Measurements from ENCODE around the gene RUNDC1.

The RUNDC1 gene

DNA sequence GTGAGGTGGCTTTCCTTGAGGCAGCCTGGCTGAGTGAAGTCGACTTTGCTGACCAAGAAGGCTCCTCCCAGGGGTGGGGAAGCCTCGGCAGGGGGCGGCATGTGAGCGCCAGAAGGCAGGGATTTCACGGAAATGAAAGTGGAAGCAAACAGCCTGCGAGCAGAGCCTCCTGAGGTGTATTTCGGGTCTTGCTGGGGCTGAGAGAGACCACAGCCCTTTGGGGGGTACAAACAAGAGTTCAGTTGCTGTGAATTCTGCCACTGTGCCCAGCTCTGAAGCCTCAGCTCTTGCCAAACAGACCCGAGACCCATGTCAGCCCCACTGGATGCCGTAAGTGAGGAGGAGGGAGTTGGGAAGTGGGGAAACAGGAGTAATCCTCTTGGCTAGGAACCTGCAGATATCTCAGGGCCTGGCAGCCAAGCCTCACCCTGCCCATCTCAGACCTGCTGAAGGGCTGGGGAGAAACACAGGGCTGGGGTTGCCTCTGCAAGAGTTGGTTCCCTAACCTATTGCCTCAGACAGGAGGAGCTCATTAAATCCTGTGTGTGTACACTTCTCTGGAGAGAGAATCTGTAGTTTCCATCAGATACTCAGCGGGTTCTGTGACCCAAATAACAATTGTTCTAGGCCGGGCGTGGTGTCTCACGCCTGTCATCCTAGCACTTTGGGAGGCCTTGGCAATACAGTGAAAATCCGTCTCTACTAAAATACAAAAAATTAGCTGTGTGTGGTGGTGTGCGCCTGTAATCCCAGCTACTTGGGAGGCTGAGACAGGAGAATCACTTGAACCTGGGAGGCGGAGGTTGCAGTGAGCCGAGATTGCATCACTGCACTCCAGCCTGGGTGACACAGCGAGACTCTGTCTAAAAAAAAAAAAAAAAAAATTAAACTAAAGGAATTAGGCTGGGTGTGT lies 26.5 kb downstream of the RUNDC1 start, which contains the start of gene IFI35:
Gene IFI35, plus strand, starts transcription at position 146 of the 913 bp plus-strand sequence. Its CDS starts 164 bp downstream, at position 310.
- Mint-ChIP-seq H3K27ac (peak within 1 kb of the TSS; percentile 98), H3K27me3 (no peaks in the 10 kb centered on the region), H3K4me3 (peak within 1 kb of the TSS; percentile 95), H3K36me3 (ENCODE audit: low read depth) (peaks cover 29% of the 10 kb centered on the region), H3K4me1 (ENCODE audit: low read depth) (peaks cover 49% of the 10 kb centered on the region), H3K9me3 (no peaks in the 10 kb centered on the region)

DNA sequence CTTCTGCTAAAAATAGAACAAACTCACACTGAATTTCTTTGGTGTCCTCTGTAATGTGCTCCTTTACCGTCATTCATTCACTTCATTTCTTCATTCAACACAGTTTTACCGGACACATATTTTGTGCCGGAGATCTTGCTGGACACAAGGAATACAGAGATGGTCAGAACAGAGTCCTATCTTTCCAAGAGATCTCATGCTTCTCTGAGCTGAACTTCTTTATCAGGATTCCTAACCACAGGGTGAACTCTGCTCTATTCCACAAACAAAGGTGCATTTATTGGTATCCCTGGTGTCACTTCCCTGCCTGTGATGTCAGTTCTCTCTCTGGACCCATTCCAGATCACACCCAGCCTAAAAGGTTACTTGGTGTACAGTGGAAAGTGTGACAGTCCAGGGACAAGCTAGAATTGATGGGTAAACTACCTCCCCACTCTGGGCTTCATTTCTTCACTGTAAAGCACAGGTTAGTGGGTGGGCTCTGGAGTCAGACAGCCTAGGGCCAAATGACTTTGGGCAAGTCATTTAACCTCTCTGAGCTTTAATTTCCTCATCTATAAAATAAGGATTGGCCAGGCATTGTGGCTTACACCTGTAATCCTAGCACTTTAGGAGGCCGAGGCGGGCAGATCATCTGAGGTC lies 30.4 kb downstream of the RUNDC1 start:
- H3K36me3 Mint-ChIP-seq (ENCODE audit: low read depth): peaks cover 16% of the 10 kb centered on the region
- no peaks in the 10 kb centered on the region for H3K27me3 Mint-ChIP-seq
- H3K9me3 Mint-ChIP-seq: no peaks in the 10 kb centered on the region
- no peak overlapping the region for H3K4me3 Mint-ChIP-seq
- H3K4me1 Mint-ChIP-seq (ENCODE audit: low read depth): peaks cover 24% of the 10 kb centered on the region
- H3K27ac Mint-ChIP-seq: no peak overlapping the region

DNA sequence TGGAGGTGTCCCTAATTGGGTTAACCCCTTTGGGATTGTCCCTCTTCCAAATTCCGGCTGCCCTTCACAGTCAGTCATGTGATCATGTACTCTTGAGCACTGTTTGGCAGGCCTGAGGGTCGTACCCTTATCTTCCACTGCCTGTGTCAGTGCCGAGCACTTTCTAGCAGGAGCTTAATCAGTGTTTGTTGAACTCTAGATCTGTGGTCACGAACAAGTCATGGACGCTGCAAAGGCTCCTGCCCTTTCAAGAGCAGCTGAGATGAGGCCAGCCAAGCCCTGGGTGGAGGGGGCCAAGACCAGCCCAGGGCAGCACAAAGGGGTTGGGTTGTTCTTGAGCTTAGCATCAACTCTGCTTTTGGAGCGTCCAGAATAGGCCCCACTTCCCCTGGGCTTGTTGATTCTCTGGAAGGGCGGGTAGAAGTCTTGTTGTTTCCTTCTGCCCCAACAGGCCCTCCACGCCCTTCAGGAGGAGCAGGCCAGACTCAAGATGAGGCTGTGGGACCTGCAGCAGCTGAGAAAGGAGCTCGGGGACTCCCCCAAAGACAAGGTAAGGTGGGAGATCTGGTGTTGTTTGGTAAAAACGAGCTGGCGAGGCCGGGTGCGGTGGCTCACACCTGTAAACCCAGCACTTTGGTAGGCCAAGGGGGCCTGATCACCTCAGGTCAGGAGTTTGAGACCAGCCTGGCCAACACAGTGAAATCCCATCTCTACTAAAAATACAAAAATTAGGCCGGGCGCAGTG lies 31.5 kb downstream of the RUNDC1 start:
- H3K9me3 Mint-ChIP-seq: no peaks in the 10 kb centered on the region
- H3K27ac Mint-ChIP-seq: no peak overlapping the region
- no peaks in the 10 kb centered on the region for H3K27me3 Mint-ChIP-seq
- no peak overlapping the region for H3K4me3 Mint-ChIP-seq
- peaks cover 15% of the 10 kb centered on the region for H3K4me1 Mint-ChIP-seq (ENCODE audit: low read depth)
- peaks cover 16% of the 10 kb centered on the region for H3K36me3 Mint-ChIP-seq (ENCODE audit: low read depth)

DNA sequence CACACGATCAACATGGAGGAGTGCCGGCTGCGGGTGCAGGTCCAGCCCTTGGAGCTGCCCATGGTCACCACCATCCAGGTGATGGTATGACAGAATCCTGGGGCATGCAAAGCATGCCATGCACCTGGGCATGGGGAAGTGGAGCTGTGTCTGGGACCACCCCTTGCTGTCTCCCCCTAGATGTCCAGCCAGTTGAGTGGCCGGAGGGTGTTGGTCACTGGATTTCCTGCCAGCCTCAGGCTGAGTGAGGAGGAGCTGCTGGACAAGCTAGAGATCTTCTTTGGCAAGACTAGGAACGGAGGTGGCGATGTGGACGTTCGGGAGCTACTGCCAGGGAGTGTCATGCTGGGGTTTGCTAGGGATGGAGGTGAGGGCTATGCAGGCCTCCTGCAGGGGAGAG lies 32.9 kb downstream of the RUNDC1 start:
- Mint-ChIP-seq H3K27me3 (no peaks in the 10 kb centered on the region), H3K4me1 (ENCODE audit: low read depth) (peaks cover 15% of the 10 kb centered on the region), H3K9me3 (no peaks in the 10 kb centered on the region), H3K4me3 (no peak overlapping the region), H3K27ac (no peak overlapping the region), H3K36me3 (ENCODE audit: low read depth) (peaks cover 16% of the 10 kb centered on the region)

DNA sequence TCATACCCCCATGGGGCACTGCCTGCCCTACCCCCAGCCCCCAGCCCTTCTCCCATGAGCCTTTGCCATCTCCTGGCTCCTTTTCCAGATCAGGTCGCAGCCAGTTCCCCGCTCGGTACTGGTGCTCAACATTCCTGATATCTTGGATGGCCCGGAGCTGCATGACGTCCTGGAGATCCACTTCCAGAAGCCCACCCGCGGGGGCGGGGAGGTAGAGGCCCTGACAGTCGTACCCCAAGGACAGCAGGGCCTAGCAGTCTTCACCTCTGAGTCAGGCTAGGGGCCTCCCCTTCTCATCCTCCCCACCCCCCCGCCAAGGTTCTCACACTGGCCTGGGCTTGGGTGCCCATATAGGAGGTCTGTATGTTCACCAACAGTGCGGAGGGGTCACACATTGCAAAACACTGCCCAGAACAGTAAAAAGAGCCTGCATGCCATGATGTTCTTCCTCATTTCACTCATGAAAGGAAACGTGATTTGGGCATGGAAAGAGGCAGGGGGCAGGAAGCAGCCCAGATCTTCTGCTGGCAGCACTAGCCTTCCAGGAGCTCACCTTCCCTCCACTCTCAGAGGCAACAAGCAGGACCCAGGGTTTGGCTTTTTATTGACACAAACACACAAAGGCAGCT lies 33.8 kb downstream of the RUNDC1 start:
- peaks cover 17% of the 10 kb centered on the region for H3K4me1 Mint-ChIP-seq (ENCODE audit: low read depth)
- no peaks in the 10 kb centered on the region for H3K27me3 Mint-ChIP-seq
- no peak overlapping the region for H3K27ac Mint-ChIP-seq
- no peak overlapping the region for H3K4me3 Mint-ChIP-seq
- H3K9me3 Mint-ChIP-seq: no peaks in the 10 kb centered on the region
- H3K36me3 Mint-ChIP-seq (ENCODE audit: low read depth): peaks cover 16% of the 10 kb centered on the region

DNA sequence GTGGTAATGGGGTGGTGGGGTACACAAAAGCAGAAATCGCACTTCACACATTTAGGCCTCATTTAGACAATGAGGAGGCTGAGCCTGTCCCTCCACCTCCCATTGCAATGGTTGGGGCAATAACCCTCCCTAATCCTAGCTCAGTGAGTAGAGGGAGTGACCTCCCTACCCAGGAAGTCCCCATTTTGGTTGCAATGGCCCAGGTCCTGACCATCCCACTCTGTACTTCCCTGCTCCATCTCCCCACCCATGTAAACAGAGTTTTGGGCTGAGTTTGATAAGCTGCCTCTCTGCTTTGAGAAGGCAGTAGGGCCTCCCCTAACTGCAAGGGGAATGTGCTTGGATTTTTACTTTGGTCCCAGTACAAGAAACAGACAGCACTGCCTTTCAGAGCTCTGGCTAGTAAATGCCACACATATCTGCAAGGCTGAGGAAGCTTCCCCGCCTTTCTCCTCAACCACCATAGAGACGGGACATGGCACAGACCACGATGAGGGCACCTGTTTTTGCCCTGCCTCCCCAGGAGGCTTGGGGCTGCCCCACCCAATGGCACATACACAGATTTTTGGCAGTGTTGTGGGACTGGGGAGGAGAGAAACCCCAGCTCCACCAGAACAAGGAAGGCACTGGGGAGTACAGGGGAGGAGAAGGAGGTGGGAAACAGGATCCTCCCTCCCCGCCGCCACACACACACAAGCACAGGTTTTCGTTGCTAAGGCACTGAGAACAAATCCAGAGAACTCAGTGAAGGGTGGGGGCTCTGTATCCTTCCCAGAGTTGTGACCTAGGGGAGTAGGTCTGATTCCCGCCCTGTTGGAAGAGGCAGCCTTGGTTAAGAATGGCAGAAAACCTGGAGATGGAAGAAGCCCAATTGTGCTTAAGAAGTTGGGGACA lies 34.5 kb downstream of the RUNDC1 start:
- peaks cover 24% of the 10 kb centered on the region for H3K4me1 Mint-ChIP-seq (ENCODE audit: low read depth)
- peaks cover 16% of the 10 kb centered on the region for H3K36me3 Mint-ChIP-seq (ENCODE audit: low read depth)
- H3K27me3 Mint-ChIP-seq: no peaks in the 10 kb centered on the region
- no peaks in the 10 kb centered on the region for H3K9me3 Mint-ChIP-seq
- peak overlapping the region; percentile 40 for H3K27ac Mint-ChIP-seq
- H3K4me3 Mint-ChIP-seq: no peak overlapping the region

DNA sequence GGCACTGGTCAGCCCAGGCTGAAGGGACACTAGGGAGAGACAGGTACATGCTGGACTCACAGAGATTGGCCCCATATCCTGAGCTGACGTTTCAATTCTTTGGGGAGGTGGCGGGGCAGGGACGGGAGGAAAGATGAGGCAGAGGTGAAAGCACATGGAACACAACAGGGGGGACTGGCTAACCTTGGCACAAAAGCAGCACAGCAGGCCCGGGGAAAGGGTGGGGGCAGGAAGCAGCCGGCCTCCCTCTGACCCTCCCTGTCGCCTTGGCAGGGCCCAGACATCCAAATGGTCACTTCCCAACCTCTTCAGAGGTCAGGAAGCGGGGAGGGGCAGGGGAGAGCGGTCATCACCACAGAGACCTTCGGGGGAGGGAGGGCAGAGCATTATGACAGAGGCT lies 35.2 kb downstream of the RUNDC1 start:
- peaks cover 25% of the 10 kb centered on the region for H3K4me1 Mint-ChIP-seq (ENCODE audit: low read depth)
- no peaks in the 10 kb centered on the region for H3K9me3 Mint-ChIP-seq
- H3K36me3 Mint-ChIP-seq (ENCODE audit: low read depth): peaks cover 10% of the 10 kb centered on the region
- no peak overlapping the region for H3K4me3 Mint-ChIP-seq
- no peak overlapping the region for H3K27ac Mint-ChIP-seq
- H3K27me3 Mint-ChIP-seq: no peaks in the 10 kb centered on the region

DNA sequence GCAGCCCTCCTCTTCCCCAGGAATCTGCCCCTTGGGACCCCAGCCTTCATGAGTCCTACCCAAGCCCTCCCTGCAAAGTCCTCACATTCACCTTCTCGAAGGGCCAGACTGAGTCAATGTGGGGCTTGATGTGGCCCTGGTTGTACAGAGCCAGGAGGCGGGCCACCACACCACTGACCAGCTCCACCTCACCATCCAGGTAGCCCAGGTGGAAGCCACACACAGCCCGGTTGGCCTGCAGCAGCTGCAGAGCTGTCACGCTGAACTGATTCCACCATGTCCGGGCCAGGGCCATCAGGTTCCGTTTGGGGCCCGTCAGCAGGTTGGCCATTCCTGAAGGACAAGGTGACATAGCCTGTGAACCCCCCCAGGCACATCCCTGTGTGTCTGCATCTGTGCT lies 35.9 kb downstream of the RUNDC1 start:
- Mint-ChIP-seq H3K9me3 (no peaks in the 10 kb centered on the region), H3K4me1 (ENCODE audit: low read depth) (peaks cover 24% of the 10 kb centered on the region), H3K27ac (no peak overlapping the region), H3K4me3 (no peak overlapping the region), H3K27me3 (no peaks in the 10 kb centered on the region), H3K36me3 (ENCODE audit: low read depth) (peaks cover 9% of the 10 kb centered on the region)

DNA sequence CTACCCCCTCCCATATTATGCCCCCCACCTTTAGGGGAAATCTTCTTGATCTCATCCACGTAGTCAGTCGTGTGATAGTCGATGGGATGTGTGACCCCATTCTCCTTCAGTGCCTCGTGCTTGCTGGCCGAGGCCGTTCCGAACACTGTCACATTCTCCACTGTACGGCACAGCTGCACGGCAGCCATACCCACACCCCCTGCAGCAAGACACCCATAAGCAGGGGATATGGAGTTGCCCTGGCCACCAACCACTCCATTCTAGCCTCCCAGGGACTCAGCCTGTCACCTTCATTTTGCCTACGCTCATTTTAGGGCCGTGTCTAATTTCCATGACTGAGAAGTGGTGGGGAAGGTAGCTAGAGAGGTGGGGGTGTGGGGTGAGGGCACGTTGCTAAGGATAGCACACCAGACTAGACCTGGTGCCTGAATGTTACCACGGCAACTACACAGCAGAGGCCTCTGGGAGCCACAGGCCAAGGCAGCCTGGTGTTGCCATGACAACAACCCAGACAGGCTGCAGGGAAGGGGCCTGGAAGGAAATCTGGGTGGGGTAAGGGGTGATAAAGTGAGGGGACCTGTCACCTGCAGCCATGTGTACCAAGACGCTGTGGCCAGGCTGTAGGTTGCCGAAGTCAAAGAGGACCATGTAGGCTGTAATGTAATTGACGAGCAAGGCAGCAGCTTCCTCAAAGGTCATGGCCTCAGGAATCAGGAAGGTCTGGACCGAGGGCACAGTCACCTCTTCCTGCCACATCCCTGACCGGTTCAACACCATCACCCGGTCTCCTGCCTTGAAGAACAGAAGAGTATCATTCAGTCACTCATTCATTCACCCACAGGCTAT lies 37.9 kb downstream of the RUNDC1 start:
- Mint-ChIP-seq H3K4me3 (no peak overlapping the region), H3K4me1 (ENCODE audit: low read depth) (peaks cover 28% of the 10 kb centered on the region)

DNA sequence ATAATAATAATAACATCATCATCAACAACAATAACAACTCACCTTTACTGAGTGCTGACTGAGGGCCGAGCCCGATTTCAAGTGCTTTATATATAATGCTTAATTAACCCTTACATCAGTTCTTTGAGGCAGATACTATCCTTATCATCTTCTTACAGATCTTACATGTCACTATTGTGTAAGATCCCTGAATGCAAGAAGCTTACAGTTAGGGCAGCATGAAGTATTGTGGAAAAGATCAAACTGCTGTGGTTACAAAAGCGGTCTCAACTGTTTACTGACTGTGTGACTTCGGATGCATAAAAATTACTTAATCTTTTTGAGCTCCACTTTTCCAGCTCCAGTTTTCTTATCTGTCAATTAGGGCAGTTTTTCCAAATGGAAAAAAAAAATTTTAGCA lies 38.6 kb downstream of the RUNDC1 start:
- H3K27me3 Mint-ChIP-seq: no peaks in the 10 kb centered on the region
- H3K4me3 Mint-ChIP-seq: no peak overlapping the region
- H3K27ac Mint-ChIP-seq: no peak overlapping the region

More for the DNA sequence above, 37.9 kb downstream of the RUNDC1 start:
- no peaks in the 10 kb centered on the region for H3K27me3 Mint-ChIP-seq
- H3K9me3 Mint-ChIP-seq: no peaks in the 10 kb centered on the region
- peaks cover 8% of the 10 kb centered on the region for H3K36me3 Mint-ChIP-seq (ENCODE audit: low read depth)
- peak overlapping the region; percentile 19 for H3K27ac Mint-ChIP-seq

DNA sequence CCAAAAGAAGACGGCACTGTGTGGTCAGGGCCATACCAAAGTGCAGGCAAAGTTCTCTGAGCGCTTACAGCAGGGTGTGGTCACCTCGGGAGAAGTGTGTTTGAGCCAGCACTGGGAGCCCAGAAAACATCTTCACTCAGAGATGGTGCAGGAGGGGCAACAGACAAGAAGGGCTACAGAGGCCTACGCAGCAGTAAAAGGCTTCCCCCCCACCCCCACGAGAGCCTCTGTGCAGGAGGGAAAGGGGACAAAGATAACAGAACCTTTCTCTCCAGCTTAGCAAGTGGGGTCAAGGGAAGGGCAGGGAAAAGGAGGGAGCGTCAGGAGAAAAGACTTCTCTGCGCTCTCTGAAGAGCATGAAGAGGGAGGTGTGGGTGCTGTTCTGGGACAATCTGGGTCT lies 39.1 kb downstream of the RUNDC1 start:
- H3K27me3 Mint-ChIP-seq: no peaks in the 10 kb centered on the region
- no peak overlapping the region for H3K4me3 Mint-ChIP-seq
- H3K9me3 Mint-ChIP-seq: no peaks in the 10 kb centered on the region
- peaks cover 2% of the 10 kb centered on the region for H3K36me3 Mint-ChIP-seq (ENCODE audit: low read depth)
- no peak overlapping the region for H3K27ac Mint-ChIP-seq
- peaks cover 31% of the 10 kb centered on the region for H3K4me1 Mint-ChIP-seq (ENCODE audit: low read depth)

More for the DNA sequence above, 38.6 kb downstream of the RUNDC1 start:
- no peaks in the 10 kb centered on the region for H3K9me3 Mint-ChIP-seq
- peaks cover 28% of the 10 kb centered on the region for H3K4me1 Mint-ChIP-seq (ENCODE audit: low read depth)
- H3K36me3 Mint-ChIP-seq (ENCODE audit: low read depth): peaks cover 4% of the 10 kb centered on the region

DNA sequence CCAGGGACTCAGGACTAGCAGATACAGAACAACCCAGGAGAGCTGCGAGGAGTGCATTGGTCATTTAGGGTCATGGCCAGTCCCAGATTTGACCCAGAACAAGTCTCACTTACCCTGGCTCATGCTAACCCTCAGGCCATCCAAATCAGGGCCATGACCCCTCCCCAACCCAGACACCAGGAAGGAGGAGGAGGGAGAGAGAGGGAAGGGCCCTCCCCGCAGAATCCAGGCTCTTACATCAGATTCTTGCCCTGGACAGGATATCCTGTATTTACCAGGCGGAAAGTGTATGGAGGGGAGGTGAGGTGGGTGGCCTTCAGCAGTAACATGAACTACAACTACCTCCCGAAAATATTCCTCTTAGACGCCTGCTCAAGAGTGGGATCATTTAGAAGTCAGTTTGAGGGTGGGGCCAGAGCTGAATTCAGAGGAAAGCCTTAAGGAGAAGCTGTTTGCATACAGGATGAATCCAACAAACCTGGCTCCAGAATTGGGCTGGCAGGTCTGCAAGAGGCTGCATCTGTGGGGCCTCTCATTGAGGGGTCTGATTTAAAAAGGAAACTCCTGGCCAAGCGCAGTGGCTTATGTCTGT lies 39.8 kb downstream of the RUNDC1 start:
- Mint-ChIP-seq H3K9me3 (no peaks in the 10 kb centered on the region), H3K27ac (no peak overlapping the region), H3K27me3 (no peaks in the 10 kb centered on the region), H3K4me3 (peak overlapping the region; percentile 84), H3K4me1 (ENCODE audit: low read depth) (peaks cover 37% of the 10 kb centered on the region), H3K36me3 (ENCODE audit: low read depth) (no peaks in the 10 kb centered on the region)
